ENCODE measurements around the gene LTK.

DNA sequence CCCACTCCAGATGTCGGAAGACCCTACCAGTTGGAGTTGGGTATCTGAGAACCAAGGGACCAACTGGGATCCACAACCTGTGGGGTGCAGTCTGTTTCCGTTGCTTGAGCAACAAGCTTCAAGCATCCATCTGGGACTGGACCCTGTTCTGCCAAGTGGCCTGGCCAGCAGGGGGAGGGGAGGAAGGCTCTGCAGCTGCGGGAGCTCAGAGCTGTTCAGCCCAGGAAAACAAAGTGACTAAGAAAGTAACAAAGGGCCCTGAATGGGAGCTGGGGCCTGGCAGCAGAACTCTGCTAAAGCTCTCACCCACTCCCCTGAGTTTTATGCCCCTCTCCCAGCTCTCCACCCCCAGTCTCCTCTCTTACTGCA, 48.1 kb upstream of the LTK start:
- TF ChIP-seq EZH2phosphoT487 (IDR thresholded peaks at IDR 0.05; ENCODE audit: borderline replicate concordance): no peak
- no peak for TF ChIP-seq ATF3 (IDR thresholded peaks at IDR 0.05)
- no peak for TF ChIP-seq SRF (IDR thresholded peaks at IDR 0.05; ENCODE audit: low read depth)
- TF ChIP-seq CTCF (IDR thresholded peaks at IDR 0.05 in 2 of 3, conservative IDR thresholded peaks at IDR 0.05 in 1 of 3; ENCODE audit: borderline replicate concordance in 1 of 3, insufficient read depth in 1 of 3, low read depth in 2 of 3, low read length in 2 of 3): no peak
- TF ChIP-seq POLR2A (IDR thresholded peaks at IDR 0.05; ENCODE audit: borderline replicate concordance, extremely low read depth, insufficient read depth, insufficient read length): no peak
- TF ChIP-seq ZFX (IDR thresholded peaks at IDR 0.05): no peak
- TF ChIP-seq POLR2AphosphoS5 (IDR thresholded peaks at IDR 0.05; ENCODE audit: low read depth, low read length): no peak
- TF ChIP-seq EZH2 (IDR thresholded peaks at IDR 0.05): no peak
- TF ChIP-seq ZNF274 (IDR thresholded peaks at IDR 0.05; ENCODE audit: low read depth, low read length): no peak
- no peak for TF ChIP-seq SIN3A (IDR thresholded peaks at IDR 0.05; ENCODE audit: low read depth)
- TF ChIP-seq, protein P1, sequence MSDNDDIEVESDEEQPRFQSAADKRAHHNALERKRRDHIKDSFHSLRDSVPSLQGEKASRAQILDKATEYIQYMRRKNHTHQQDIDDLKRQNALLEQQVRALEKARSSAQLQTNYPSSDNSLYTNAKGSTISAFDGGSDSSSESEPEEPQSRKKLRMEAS (IDR thresholded peaks at IDR 0.05): no peak
- TF ChIP-seq CEBPB (IDR thresholded peaks at IDR 0.05; ENCODE audit: low read depth): no peak

Measured in HCT116 (cell line).